ENCODE data around the gene DCD. TPM values are rescaled to one million over a fixed set of nuclear protein-coding genes. Genes with fewer than 3 reads are reported as not detected.
A peak's percentile ranks its signal among the peaks of the same experiment; 100 is the strongest.

The DCD gene
- total RNA-seq, 2 donors from 2014 or later, result 6.5 TPM; not detected in 1

DNA sequence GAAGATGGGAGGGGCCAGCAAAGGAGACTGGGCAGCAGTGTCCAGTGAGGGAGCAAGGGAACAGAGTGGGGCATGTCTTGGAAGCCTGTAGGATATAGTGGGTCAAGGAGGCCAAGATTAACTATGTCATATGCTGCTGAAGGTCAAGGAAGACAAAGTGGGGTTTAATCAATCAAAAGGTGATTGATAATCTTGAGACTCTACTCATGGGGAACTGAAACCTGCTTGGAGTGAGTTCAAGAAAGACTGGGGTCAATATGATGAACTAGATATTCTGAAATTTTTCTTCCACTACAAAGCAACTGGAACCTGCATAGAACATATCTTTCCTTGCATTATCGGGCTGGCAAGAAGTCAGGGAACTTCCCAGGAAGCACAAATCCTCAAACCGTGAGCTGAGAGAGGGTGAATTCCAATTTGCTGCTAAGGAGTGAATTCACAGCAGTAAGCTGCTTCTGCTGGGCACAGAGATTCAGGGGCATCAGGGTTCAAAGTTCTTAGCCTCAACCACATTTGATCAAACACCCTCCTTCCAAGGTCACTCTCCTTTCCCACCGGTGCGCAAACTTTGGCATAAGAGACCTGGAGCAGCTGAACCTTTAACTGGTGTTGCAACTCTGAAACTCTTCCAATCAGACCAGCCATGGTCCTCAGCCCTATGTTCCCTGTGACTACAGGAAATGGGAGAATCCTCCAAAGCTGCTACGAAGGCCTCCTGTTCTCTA is 40.3 kb upstream of the DCD start:
- no peaks in the 10 kb centered on the region for H3K27me3 ChIP-seq (replicated peaks; ENCODE audit: insufficient read depth)
- no peaks in the 10 kb centered on the region for H3K4me1 ChIP-seq (ENCODE audit: control insufficient read depth in 1 of 2, low read depth in 2 of 2)
- no peaks in the 10 kb centered on the region for H3K9me3 ChIP-seq
- H3K27ac ChIP-seq, result no peak overlapping the region
- no peak overlapping the region for H3K4me3 ChIP-seq
- DNase-seq (ENCODE audit: low spot score) (no peak), ATAC-seq (ENCODE audit: insufficient number of reproducible peaks, low FRiP score, low read depth) (no peak)
- TF ChIP-seq, protein P1, sequence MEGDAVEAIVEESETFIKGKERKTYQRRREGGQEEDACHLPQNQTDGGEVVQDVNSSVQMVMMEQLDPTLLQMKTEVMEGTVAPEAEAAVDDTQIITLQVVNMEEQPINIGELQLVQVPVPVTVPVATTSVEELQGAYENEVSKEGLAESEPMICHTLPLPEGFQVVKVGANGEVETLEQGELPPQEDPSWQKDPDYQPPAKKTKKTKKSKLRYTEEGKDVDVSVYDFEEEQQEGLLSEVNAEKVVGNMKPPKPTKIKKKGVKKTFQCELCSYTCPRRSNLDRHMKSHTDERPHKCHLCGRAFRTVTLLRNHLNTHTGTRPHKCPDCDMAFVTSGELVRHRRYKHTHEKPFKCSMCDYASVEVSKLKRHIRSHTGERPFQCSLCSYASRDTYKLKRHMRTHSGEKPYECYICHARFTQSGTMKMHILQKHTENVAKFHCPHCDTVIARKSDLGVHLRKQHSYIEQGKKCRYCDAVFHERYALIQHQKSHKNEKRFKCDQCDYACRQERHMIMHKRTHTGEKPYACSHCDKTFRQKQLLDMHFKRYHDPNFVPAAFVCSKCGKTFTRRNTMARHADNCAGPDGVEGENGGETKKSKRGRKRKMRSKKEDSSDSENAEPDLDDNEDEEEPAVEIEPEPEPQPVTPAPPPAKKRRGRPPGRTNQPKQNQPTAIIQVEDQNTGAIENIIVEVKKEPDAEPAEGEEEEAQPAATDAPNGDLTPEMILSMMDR (IDR thresholded peaks at IDR 0.05), result no peak
- H3K36me3 ChIP-seq, result no peaks in the 10 kb centered on the region

DNA sequence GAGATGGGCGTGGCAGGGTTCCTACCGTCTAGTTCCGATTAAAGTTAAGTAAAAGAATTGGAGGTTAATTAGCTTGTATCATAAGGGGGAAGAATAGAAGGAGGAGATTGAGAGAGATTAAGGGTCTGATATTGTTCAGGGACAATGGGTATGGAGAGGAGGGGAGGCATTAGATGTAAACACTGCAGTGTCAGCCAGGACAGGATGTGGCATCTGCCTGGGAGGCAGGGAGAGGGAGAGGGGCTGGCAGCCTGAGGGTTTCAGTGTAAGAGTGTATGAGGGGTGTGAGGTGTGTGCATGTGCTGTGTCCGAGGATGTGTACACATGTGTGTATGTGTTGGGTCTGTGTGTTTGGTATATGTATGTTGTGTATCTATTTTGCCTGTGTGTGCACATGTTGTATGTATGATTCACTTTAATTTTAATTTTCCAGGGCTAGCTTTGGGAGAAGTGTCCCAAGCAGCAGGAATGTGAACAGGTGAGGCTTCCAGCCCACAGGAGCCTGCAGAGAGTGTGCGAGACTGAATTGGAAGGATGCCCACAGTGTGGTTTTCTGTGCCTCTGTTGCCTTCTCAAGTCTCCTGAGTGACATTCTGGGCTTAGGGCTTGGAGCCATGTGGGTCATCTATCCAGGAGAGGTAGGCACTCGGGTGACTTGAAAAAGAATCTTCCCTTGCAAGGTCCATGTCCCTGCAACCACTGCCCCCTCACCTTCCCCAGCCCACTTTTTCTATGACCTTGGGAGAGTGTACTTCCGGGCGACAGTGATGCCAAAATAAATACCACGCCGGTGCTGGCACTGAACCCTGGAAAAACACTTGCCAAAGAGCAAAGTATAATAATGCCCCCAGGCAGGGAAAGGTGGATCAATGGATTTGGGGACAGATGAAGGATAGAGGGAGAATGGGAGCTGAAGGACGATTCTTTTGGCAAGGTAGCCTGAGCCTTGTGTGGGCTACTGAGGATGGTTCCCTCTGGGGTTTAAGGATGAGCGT is 36.8 kb upstream of the DCD start:
- TF ChIP-seq, protein P1 (IDR thresholded peaks at IDR 0.05), result no peak
- H3K27ac ChIP-seq, result no peak overlapping the region
- DNase-seq (ENCODE audit: low spot score) (no peak), ATAC-seq (ENCODE audit: insufficient number of reproducible peaks, low FRiP score, low read depth) (no peak)
- H3K4me1 ChIP-seq (ENCODE audit: control insufficient read depth in 1 of 2, low read depth in 2 of 2), result no peaks in the 10 kb centered on the region
- H3K4me3 ChIP-seq, result no peak overlapping the region
- H3K9me3 ChIP-seq, result no peaks in the 10 kb centered on the region
- no peaks in the 10 kb centered on the region for H3K36me3 ChIP-seq
- no peaks in the 10 kb centered on the region for H3K27me3 ChIP-seq (replicated peaks; ENCODE audit: insufficient read depth)

DNA sequence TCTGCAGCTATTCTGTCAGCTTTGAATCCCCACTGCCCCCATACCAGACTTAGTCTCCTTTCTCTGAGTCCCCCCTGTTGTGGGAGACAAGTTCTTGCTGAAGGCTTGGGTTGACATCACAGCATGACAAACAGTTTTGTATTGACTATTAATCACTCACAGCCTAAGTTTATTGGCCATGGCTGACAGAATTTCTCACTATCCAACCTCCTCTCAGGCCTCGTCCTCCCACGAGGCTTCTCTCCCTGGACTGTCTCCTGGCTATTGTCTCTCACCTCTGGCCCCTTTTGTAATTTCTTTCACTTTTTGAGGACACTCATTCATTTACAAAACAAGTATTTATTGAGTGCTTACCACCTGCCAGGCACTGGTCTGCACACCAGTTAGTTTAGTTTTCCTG is 35.2 kb upstream of the DCD start:
- no peak overlapping the region for H3K4me3 ChIP-seq
- no peaks in the 10 kb centered on the region for H3K9me3 ChIP-seq
- ATAC-seq (ENCODE audit: insufficient number of reproducible peaks, low FRiP score, low read depth) (no peak), DNase-seq (ENCODE audit: low spot score) (no peak)
- TF ChIP-seq, protein P1 (IDR thresholded peaks at IDR 0.05), result no peak
- H3K4me1 ChIP-seq (ENCODE audit: control insufficient read depth in 1 of 2, low read depth in 2 of 2), result no peaks in the 10 kb centered on the region
- H3K27ac ChIP-seq, result no peak overlapping the region
- H3K27me3 ChIP-seq (replicated peaks; ENCODE audit: insufficient read depth), result no peaks in the 10 kb centered on the region
- H3K36me3 ChIP-seq, result no peaks in the 10 kb centered on the region

DNA sequence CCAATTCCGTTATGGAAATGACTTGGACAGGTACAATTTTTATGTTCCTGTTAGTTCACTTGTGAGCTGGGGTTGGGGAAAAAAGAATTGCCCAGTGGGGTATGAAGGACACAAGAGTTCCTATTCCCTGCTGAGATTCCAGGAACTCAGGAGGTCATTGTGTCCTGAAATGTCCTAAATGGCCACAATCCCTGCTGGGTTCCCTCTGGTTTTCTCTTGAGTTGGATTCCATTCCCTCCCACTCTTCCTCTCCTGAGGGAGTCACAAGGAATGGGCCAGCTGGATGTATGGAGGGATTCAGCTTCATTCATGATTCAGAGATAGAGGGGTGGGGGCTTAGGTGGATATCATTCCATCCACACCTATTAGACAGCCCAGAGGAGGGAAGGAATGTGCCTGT is 34.5 kb upstream of the DCD start:
- H3K27me3 ChIP-seq (replicated peaks; ENCODE audit: insufficient read depth), result no peaks in the 10 kb centered on the region
- H3K9me3 ChIP-seq, result no peaks in the 10 kb centered on the region
- DNase-seq (ENCODE audit: low spot score) (no peak), ATAC-seq (ENCODE audit: insufficient number of reproducible peaks, low FRiP score, low read depth) (no peak)
- TF ChIP-seq, protein P1 (IDR thresholded peaks at IDR 0.05), result no peak
- no peak overlapping the region for H3K27ac ChIP-seq
- H3K4me1 ChIP-seq (ENCODE audit: control insufficient read depth in 1 of 2, low read depth in 2 of 2), result no peaks in the 10 kb centered on the region
- H3K4me3 ChIP-seq, result no peak overlapping the region
- H3K36me3 ChIP-seq, result no peaks in the 10 kb centered on the region

DNA sequence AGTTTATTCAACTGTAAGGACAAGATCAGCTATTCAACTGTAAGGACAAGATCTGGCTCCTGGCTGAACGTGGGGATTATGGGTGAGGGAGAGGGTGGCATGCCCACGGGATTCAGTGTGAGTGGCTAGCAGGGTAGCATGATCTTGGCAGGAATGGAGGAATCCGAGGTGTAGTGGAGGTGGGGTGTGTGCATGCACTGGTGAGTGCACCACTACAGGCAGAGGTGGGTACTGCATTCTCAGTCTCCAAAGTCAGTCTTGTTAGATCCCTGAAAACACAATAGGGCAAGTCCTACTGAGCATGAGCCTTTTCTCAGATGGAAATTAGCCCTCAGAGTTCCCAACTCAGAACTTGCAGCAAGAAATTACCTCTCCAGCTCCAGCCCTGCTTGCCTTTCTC is 32.2 kb upstream of the DCD start:
- no peaks in the 10 kb centered on the region for H3K9me3 ChIP-seq
- DNase-seq (ENCODE audit: low spot score), result no peak
- H3K36me3 ChIP-seq, result no peaks in the 10 kb centered on the region
- ATAC-seq (ENCODE audit: insufficient number of reproducible peaks, low FRiP score, low read depth), result no peak
- no peaks in the 10 kb centered on the region for H3K27me3 ChIP-seq (replicated peaks; ENCODE audit: insufficient read depth)
- TF ChIP-seq, protein P1 (IDR thresholded peaks at IDR 0.05), result peak; percentile 26
- no peak overlapping the region for H3K4me3 ChIP-seq
- H3K4me1 ChIP-seq (ENCODE audit: control insufficient read depth in 1 of 2, low read depth in 2 of 2), result no peaks in the 10 kb centered on the region
- H3K27ac ChIP-seq, result no peak overlapping the region
